Measurements from ENCODE around the gene PIEZO2.

Gene PIEZO2

DNA sequence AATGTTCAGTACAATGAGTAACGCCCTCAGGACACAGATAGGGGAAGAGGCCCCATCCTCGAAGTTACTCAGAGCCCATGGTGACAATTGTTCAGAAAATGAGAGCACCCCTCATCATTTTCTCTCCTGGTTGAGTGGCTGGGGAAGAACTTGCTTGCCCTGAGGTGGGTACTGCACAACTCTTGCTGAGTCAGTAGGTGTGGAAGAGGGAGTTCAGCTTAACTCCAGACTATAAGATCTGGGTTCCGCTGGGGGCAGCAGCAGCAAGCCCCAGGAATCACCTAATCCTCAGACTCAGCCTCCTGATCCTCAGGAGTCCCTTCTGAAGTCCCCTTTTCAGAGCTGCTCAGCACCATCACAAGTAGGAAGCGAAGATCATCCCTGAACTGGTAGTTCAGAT is 123.7 kb downstream of the PIEZO2 start:
- no peaks in the 10 kb centered on the region for H3K4me1 ChIP-seq
- no peaks in the 10 kb centered on the region for H3K27me3 ChIP-seq
- no peak overlapping the region for H3K4me3 ChIP-seq (ENCODE audit: low read depth, low read length)
- no peaks in the 10 kb centered on the region for H3K9me3 ChIP-seq
- TF ChIP-seq, protein P1, sequence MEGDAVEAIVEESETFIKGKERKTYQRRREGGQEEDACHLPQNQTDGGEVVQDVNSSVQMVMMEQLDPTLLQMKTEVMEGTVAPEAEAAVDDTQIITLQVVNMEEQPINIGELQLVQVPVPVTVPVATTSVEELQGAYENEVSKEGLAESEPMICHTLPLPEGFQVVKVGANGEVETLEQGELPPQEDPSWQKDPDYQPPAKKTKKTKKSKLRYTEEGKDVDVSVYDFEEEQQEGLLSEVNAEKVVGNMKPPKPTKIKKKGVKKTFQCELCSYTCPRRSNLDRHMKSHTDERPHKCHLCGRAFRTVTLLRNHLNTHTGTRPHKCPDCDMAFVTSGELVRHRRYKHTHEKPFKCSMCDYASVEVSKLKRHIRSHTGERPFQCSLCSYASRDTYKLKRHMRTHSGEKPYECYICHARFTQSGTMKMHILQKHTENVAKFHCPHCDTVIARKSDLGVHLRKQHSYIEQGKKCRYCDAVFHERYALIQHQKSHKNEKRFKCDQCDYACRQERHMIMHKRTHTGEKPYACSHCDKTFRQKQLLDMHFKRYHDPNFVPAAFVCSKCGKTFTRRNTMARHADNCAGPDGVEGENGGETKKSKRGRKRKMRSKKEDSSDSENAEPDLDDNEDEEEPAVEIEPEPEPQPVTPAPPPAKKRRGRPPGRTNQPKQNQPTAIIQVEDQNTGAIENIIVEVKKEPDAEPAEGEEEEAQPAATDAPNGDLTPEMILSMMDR (IDR thresholded peaks at IDR 0.05; ENCODE audit: low read depth, low read length): no peak
- H3K36me3 ChIP-seq: no peaks in the 10 kb centered on the region
- DNase-seq: no peak

DNA sequence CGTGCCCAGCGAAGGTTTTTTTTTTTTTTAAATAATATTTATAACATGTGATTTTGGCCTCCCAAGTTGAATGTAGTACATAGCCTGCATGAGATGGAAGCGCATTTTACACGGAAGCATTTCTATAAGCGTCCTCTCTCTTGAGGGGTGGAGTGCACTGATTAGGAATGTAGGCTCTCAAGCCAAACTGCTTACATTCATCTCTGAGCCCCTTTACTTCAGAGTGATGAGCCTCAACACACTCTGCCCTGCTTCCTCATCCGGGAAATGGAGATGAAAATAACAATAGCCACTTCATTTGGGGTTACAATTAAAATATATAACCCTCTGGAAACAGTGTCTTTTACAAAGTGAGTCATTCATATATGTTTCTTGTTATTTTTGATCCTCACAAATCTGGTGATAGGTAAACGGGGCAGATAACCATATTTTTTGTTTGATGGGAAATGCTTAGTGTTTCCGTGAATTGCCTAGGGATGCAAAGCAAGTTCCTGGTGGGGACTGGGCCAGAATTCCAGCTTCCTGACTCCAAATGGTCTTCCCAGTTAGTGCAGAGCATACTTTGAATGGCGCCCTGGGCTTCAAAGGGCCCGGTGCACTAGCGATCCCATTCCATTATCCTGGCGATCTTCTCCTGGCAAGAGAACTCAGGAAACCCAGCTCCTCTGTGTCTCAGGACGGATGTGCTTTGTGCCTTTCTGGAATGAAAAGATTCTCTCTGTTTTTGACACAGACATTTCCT is 124.3 kb downstream of the PIEZO2 start:
- H3K36me3 ChIP-seq: no peaks in the 10 kb centered on the region
- no peaks in the 10 kb centered on the region for H3K27me3 ChIP-seq
- peaks cover 2% of the 10 kb centered on the region; the same call in 1 of the 2 replicates for H3K4me1 ChIP-seq
- no peaks in the 10 kb centered on the region for H3K9me3 ChIP-seq
- no peak overlapping the region for H3K4me3 ChIP-seq (ENCODE audit: low read depth, low read length)
- no peak for DNase-seq
- TF ChIP-seq, protein P1 (IDR thresholded peaks at IDR 0.05; ENCODE audit: low read depth, low read length): no peak

DNA sequence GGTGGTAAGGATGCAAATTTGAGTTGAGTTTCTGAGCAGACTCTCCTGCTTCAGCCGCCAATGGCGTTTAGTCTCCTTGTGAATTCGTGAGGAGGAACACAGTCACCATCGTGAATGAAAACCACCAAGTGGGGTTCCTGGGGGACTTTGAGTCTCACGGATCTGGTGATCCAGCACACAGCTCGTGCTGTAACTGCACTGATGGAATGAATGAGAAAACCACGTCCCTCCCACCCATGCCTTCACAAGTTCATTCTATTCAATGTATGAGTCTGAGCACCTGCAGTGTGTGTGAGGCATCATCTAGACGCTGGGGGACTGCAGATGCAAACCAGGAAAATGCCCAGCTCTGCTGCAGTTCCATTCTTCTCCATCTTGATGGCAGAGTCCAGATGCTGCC is 127.9 kb downstream of the PIEZO2 start:
- Histone ChIP-seq H3K4me1 (peaks cover 3% of the 10 kb centered on the region; the same call in 1 of the 2 replicates), H3K9me3 (no peaks in the 10 kb centered on the region), H3K36me3 (no peaks in the 10 kb centered on the region), H3K27me3 (no peaks in the 10 kb centered on the region), H3K4me3 (ENCODE audit: low read depth, low read length) (no peak overlapping the region)
- TF ChIP-seq, protein P1 (IDR thresholded peaks at IDR 0.05; ENCODE audit: low read depth, low read length): no peak
- no peak for DNase-seq

DNA sequence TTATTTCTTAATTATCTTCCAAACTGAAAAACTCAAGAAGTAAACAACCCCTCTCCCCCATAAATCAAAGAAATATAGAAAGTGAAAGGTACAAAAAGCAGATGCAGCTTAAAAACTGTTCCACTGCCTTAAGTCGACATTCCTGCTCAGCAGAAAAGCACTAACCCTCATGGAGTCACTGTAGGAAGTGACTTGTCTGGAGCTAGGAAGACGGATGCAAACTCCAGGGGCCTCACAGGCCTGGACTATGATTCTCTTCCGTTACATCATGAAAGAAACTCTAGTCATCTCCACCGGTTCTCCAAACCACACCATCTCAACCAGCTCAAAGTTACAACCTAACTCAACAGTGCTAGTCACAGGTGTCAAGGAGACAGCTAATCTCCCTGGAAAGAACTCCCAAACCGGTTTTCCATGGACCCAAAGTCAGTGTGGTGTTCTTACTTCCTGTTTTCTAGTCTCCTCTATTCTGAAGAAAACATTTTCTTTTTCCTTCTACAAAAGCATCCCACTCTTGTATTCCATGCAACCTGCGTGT is 128.4 kb downstream of the PIEZO2 start:
- TF ChIP-seq, protein P1 (IDR thresholded peaks at IDR 0.05; ENCODE audit: low read depth, low read length): no peak
- Histone ChIP-seq H3K4me3 (ENCODE audit: low read depth, low read length) (no peak overlapping the region), H3K36me3 (no peaks in the 10 kb centered on the region), H3K27me3 (no peaks in the 10 kb centered on the region), H3K9me3 (no peaks in the 10 kb centered on the region), H3K4me1 (peaks cover 3% of the 10 kb centered on the region; the same call in 1 of the 2 replicates)
- no peak for DNase-seq

DNA sequence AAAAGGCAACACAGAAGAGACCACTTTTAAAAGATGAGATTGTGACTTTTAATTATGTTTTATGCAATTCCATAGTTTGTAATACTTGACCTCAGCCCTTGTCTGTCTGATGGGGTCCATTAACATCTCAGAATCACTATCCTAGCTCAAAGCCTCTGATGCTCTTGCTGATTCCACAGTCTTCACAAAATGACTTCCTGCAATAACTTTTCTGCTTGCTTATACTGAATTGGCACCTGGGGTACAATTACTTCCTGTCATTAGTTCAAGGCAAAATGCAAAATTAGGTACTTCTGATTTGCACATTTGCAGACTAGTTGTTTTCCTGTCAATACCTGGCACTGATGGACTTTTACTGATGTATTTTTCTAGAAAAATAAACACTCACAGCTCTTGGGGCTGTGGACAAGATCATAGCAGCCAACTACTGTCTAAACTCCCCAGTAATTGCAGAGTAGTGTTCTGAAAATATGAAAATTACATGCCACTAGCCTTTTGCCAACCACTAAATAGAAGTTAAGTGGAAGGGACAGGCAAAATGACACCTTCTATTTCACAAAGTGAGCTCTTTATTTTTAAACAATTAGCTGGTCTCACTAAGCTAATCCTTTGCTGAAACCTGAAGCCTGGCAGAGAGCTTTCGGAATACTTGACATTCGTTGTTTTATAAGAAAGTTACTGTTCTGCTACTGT is 129.1 kb downstream of the PIEZO2 start:
- DNase-seq: no peak
- TF ChIP-seq, protein P1 (IDR thresholded peaks at IDR 0.05; ENCODE audit: low read depth, low read length): no peak
- H3K4me3 ChIP-seq (ENCODE audit: low read depth, low read length): no peak overlapping the region

More for the DNA sequence above, 129.1 kb downstream of the PIEZO2 start:
- Histone ChIP-seq H3K4me1 (peaks cover 3% of the 10 kb centered on the region; the same call in 1 of the 2 replicates), H3K27me3 (no peaks in the 10 kb centered on the region), H3K9me3 (no peaks in the 10 kb centered on the region), H3K36me3 (no peaks in the 10 kb centered on the region)
